ENCODE measurements around the gene OCIAD2.

OCIAD2 gene

GRCh38 chr4:48913346-48913745 lies 6.8 kb upstream of the OCIAD2 start:
- DNase-seq (ENCODE audit: low read depth), result no peak
- no peak overlapping the region for H3K4me3 ChIP-seq (ENCODE audit: low read depth, low read length)
- TF ChIP-seq MYC (IDR thresholded peaks at IDR 0.05; ENCODE audit: low read depth, low read length) (no peak), POLR2A (IDR thresholded peaks at IDR 0.05; ENCODE audit: extremely low read depth, insufficient read length) (no peak), MAX (IDR thresholded peaks at IDR 0.05; ENCODE audit: low read depth, low read length) (no peak), CTCF (IDR thresholded peaks at IDR 0.05; ENCODE audit: low read depth, low read length) (no peak)

- DNase-seq (ENCODE audit: low read depth), result no peak
- no peak for TF ChIP-seq MAX (IDR thresholded peaks at IDR 0.05; ENCODE audit: low read depth, low read length)
- no peak for TF ChIP-seq MYC (IDR thresholded peaks at IDR 0.05; ENCODE audit: low read depth, low read length)
- no peak for TF ChIP-seq CTCF (IDR thresholded peaks at IDR 0.05; ENCODE audit: low read depth, low read length)
- no peak for TF ChIP-seq POLR2A (IDR thresholded peaks at IDR 0.05; ENCODE audit: extremely low read depth, insufficient read length)
- no peak overlapping the region for H3K4me3 ChIP-seq (ENCODE audit: low read depth, low read length)
Observed at GRCh38 chr4:48912349-48912748, 5.8 kb upstream of the OCIAD2 start.

GRCh38 chr4:48910511-48910910 lies 3.9 kb upstream of the OCIAD2 start:
- TF ChIP-seq CTCF (IDR thresholded peaks at IDR 0.05; ENCODE audit: low read depth, low read length) (no peak), POLR2A (IDR thresholded peaks at IDR 0.05; ENCODE audit: extremely low read depth, insufficient read length) (no peak), MYC (IDR thresholded peaks at IDR 0.05; ENCODE audit: low read depth, low read length) (no peak), MAX (IDR thresholded peaks at IDR 0.05; ENCODE audit: low read depth, low read length) (no peak)
- H3K4me3 ChIP-seq (ENCODE audit: low read depth, low read length), result no peak overlapping the region
- DNase-seq (ENCODE audit: low read depth), result no peak

- no peak for TF ChIP-seq MYC (IDR thresholded peaks at IDR 0.05; ENCODE audit: low read depth, low read length)
- TF ChIP-seq CTCF (IDR thresholded peaks at IDR 0.05; ENCODE audit: low read depth, low read length), result no peak
- no peak for TF ChIP-seq MAX (IDR thresholded peaks at IDR 0.05; ENCODE audit: low read depth, low read length)
- TF ChIP-seq POLR2A (IDR thresholded peaks at IDR 0.05; ENCODE audit: extremely low read depth, insufficient read length), result no peak
- DNase-seq (ENCODE audit: low read depth), result peak; percentile 64
- no peak overlapping the region for H3K4me3 ChIP-seq (ENCODE audit: low read depth, low read length)
Observed at GRCh38 chr4:48909697-48910096, 3.1 kb upstream of the OCIAD2 start.

GRCh38 chr4:48908687-48909086 lies 2.1 kb upstream of the OCIAD2 start:
- no peak for TF ChIP-seq MYC (IDR thresholded peaks at IDR 0.05; ENCODE audit: low read depth, low read length)
- no peak for TF ChIP-seq POLR2A (IDR thresholded peaks at IDR 0.05; ENCODE audit: extremely low read depth, insufficient read length)
- no peak for TF ChIP-seq MAX (IDR thresholded peaks at IDR 0.05; ENCODE audit: low read depth, low read length)
- TF ChIP-seq CTCF (IDR thresholded peaks at IDR 0.05; ENCODE audit: low read depth, low read length), result no peak
- H3K4me3 ChIP-seq (ENCODE audit: low read depth, low read length), result no peak overlapping the region
- DNase-seq (ENCODE audit: low read depth), result no peak

Data from NB4 (cell line).